Mucosa of rectum (tissue), 2 donors: Measurements from ENCODE around the gene MOB3A.

Experiments used
- H3K27ac ChIP-seq, 2 donors: one replicate each; pipeline ENCODE4 v1.7.0; 2013; ENCODE audit warnings: inconsistent platforms in 2 of 2, low read depth in 2 of 2, low read length in 2 of 2
- H3K27me3 ChIP-seq, 2 donors: one replicate each; pipeline ENCODE4 v1.7.0; 2013; ENCODE audit warnings: low read length in 2 of 2; ENCODE audit not compliant: control insufficient read depth in 2 of 2, insufficient read depth in 2 of 2
- H3K36me3 ChIP-seq, 2 donors: one replicate each; pipeline ENCODE4 v1.7.0; 2013; ENCODE audit warnings: low read length in 2 of 2; ENCODE audit not compliant: control insufficient read depth in 2 of 2, insufficient read depth in 2 of 2
- H3K4me1 ChIP-seq, 2 donors: one replicate each; pipeline ENCODE4 v1.7.0; 2013; ENCODE audit warnings: low read length in 2 of 2, mild to moderate bottlenecking in 1 of 2; ENCODE audit not compliant: control insufficient read depth in 2 of 2, insufficient read depth in 2 of 2
- H3K4me3 ChIP-seq, 2 donors: one replicate each; pipeline ENCODE4 v1.7.0; 2013; ENCODE audit warnings: low read length in 2 of 2
- H3K9ac ChIP-seq, 2 donors: one replicate each; pipeline ENCODE4 v1.7.0; 2013; ENCODE audit warnings: low read length in 2 of 2, low read depth in 1 of 2, mild to moderate bottlenecking in 1 of 2
- H3K9me3 ChIP-seq, 2 donors: one replicate each; pipeline ENCODE4 v1.7.0; 2013; ENCODE audit warnings: low read length in 2 of 2; ENCODE audit not compliant: control insufficient read depth in 2 of 2
- donor health status: healthy.
- donor health status: Normal muscosa, but diverticular disease.

The MOB3A gene

DNA sequence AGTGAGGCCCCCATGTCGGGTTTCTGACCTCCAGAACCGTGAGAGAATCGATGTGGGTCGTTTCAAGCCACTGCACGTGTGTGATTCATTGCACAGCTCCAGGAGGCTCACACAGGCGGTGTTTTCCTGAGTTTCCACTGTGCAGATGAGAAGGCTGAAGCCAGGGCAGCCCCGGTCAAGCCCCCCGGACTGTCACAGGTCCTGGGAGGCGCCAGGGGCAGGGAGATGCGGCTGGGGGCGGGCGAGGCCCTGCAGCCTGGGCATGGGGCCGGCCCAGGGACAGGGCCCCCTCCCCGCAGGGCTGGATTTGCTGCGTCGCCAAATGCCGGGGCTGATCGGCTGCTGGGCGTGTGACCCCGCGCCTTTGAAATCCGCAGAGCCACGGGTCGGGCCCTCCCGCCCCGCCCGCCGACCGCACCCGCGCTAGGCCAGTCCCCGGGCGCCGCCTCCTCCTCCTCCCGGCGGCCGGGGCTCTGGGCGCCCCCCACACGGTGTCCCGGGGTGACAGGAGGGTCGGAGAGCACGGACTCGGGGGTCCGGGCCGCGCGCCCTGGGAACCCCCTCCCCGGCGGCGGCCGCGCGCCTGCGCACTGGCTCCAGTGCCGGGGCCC, 35.1 kb downstream of the MOB3A start:
- H3K4me3 ChIP-seq = peak overlapping the region; percentile 62 to 78
- H3K9me3 ChIP-seq = no peaks in the 10 kb centered on the region
- peak overlapping the region; percentile 96 to 99 for H3K27ac ChIP-seq
- no peaks in the 10 kb centered on the region for H3K27me3 ChIP-seq
- H3K9ac ChIP-seq = peak overlapping the region; percentile 89 to 93
- H3K4me1 ChIP-seq = peaks cover 54 to 56% of the 10 kb centered on the region in 2 donors
- no peaks in the 10 kb centered on the region for H3K36me3 ChIP-seq

DNA sequence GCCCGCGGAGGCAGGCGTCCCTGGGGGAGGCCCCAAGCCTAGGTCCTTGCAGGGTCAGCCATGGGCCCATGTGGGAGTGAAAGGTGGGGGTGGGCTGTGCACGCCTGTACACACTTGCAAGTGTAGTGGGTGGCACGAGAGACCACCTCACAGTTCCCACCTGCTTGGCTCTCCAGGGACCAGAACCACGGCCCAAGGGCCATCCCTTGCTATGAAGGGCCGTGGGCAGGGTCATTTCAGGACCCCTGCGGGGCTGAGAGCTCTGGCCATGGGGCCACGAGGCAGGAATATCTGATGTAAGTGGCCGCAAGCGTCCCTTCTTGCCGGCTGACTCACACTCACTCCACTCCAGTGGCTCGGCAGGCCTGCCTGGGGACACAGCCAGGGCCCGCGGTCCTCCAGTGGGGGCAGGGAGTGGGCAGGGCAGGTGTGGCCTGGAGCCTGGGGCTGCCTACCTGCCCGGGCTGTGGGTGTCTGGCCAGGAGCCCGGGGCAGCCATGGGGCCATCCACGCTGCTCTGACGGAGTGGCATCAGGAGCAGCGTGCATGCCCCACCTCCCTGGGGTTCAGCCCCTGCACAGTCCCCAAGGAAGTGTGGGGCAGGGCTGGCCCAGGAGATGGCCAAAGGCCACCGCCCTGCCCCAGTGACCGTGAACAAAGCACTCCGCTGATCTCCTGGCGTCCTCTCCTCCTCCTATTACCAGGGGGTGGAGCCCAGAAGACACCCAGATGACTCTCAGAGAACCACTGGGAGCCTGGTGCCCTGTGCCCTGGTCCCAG, 36.5 kb downstream of the MOB3A start:
- Histone ChIP-seq H3K4me1 (peaks cover 58 to 61% of the 10 kb centered on the region in 2 donors), H3K27ac (peak overlapping the region; percentile 96 to 99), H3K27me3 (no peaks in the 10 kb centered on the region), H3K9me3 (no peaks in the 10 kb centered on the region), H3K4me3 (peak overlapping the region; percentile 31 to 78), H3K36me3 (no peaks in the 10 kb centered on the region), H3K9ac (peak overlapping the region; percentile 89 to 93)

DNA sequence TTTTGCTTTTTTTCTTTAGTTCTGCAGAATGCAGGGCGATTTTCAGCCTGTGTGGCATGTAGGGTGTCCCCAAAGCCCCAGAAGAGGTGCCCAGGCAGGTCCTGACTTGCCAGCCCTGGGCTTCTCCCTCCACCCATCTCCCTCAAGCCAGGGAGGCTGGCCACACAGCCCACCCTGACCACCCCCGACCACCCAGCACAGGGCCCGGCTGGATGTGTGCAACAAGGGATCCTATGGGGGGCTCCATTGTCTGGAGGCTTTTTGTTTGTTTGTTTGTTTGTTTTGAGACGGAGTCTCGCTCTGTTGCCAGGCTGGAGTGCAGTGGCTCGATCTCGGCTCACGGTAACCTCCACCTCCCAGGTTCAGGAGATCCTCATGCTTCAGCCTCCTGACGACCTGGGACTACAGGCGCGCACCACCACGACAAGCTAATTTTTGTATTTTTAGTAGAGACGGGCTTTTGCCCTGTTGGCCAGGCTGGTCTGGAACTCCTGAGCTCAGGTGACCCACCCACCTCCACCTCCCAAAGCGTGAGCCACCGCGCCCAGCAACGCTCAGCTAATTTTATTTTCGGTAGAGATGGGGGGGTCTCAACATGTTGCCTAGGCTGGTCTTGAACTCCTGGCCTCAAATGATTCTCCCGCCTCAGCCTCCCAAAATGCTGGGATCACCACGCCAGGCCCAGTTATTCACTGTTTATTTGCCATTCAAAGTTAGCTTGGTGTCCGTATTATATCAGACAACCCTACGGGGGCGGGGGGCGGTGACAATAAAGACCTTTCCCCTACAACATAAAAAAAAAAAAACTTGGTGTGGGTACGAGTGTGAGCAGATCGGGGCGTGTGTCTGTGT, 37.3 kb downstream of the MOB3A start:
- Histone ChIP-seq H3K4me3 (peak overlapping the region in 1 of 2 donors; percentile 67), H3K9me3 (no peaks in the 10 kb centered on the region), H3K27me3 (no peaks in the 10 kb centered on the region), H3K4me1 (peaks cover 55 to 62% of the 10 kb centered on the region in 2 donors), H3K36me3 (no peaks in the 10 kb centered on the region), H3K9ac (peak overlapping the region; percentile 74 to 89), H3K27ac (peak overlapping the region; percentile 96 to 99)

DNA sequence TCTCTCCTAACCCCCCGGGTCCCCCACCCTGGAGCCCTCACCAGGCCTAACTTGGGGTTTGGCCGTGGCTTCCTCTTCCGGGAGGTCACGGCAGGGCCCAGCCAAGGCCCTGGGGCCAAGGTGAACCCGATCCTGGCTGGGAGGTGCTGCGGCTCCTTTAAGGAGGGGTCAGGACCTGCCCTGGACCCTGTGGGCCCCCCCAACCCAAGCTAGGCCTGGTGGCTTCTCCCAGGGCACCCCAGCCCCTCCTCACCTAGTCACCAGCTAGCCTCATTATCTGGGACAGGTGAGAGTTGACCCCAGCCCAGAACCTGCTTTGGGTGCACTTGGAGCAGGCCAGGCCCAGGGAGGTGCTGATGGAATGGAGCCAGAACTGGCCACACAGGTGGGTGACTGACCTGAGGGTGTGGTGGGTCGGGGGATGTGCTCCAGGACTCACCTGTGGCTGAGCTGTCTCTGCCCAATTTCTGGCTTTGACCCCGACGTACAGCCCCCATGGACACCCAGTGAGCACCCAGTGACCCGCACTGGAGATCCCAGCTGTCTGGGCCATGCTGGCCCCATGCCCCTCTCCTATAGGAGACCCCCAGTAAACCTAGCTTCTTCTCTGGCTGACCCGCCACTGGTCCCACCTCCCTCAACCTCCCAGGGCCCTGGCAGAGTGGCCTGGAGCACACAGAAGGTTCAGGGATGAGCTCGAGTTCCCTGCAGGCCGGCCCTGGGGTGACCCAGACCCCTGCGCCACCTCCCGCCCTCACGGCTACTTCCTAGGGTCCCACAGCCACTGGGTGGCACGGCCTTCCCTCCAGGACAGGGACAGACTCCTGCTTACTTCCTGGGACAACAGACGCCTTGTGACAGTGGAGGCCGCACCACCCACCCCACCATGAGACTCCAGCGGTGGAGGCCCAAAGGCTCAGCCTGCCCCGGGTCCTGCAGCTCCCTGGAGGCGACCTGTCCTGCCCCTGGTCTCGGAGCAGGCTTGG, 38.3 kb downstream of the MOB3A start:
- Histone ChIP-seq H3K27me3 (no peaks in the 10 kb centered on the region), H3K9ac (peak overlapping the region in 1 of 2 donors; percentile 4), H3K36me3 (no peaks in the 10 kb centered on the region), H3K9me3 (no peaks in the 10 kb centered on the region), H3K4me1 (peaks cover 55 to 64% of the 10 kb centered on the region in 2 donors), H3K4me3 (no peak overlapping the region), H3K27ac (peak overlapping the region in 1 of 2 donors; percentile 52)

DNA sequence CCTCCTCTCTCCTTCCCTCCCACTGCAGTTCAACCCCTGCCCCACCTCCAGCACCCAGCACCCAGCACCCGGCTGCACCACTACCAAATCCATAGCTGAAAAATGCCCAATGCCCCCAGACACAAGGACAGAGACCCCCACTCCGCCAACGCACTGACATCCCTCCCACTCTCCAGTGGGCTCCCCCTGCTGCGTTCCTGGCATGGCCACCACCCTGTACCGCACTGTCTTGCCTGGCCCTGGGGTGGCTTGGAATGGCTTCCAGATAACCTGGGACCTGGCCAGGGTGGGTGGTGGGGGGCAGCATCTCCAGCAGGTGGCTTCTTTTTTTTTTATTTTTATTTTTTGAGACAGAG, 39.3 kb downstream of the MOB3A start:
- Histone ChIP-seq H3K27ac (peak overlapping the region; percentile 71 to 88), H3K9ac (no peak overlapping the region), H3K4me1 (peaks cover 57 to 63% of the 10 kb centered on the region in 2 donors), H3K36me3 (no peaks in the 10 kb centered on the region), H3K9me3 (no peaks in the 10 kb centered on the region), H3K4me3 (no peak overlapping the region), H3K27me3 (no peaks in the 10 kb centered on the region)

DNA sequence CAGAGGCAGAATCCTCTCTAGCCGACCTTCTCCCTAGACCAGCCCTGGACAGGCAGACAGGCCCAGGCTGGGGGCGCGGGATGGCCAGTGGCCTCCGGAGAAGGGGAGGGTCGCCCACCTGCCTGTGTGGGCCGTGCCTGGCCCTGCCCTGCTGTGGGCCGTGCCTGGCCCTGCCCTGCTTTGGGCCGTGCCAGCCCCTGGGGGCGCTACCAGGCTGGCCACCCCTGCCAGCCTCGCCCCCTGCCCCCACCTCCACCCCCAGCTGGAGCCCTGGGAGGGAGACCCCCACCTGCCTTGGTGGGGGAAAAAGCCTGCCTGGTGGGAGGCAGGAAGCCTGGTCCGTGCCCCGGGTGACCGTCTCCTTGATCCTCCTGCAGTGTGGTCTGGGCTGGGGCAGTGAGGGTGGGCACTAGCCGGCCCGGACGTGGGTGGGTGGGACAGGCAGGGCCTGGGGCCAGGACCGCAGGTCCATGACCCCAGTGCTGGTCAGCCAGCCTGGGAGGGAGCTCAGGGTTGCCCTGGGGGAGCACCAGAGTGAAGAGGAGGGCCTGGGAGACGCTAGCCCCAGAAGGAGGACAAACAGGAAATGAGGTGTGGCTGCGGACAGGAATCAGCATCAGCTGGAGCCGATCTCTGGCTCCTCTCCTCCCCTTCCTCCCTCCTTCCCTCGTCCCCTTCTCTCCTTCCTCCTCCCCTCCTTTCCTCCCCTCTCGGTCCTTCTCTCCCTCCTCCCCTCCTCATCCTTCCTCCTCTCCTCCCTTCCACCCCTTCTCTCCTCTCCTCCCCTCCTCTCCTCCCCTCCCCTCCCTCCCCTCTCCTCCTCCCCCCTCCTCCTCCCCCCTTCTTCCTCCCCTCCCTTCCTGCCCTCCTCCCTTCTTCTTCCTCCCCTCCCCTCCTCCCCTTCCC, 39.9 kb downstream of the MOB3A start:
- no peaks in the 10 kb centered on the region for H3K9me3 ChIP-seq
- peak overlapping the region; percentile 88 to 90 for H3K27ac ChIP-seq
- H3K27me3 ChIP-seq = no peaks in the 10 kb centered on the region
- peak overlapping the region; percentile 63 to 65 for H3K9ac ChIP-seq
- H3K36me3 ChIP-seq = no peaks in the 10 kb centered on the region
- peaks cover 60 to 69% of the 10 kb centered on the region in 2 donors for H3K4me1 ChIP-seq
- peak overlapping the region; percentile 41 to 55 for H3K4me3 ChIP-seq

DNA sequence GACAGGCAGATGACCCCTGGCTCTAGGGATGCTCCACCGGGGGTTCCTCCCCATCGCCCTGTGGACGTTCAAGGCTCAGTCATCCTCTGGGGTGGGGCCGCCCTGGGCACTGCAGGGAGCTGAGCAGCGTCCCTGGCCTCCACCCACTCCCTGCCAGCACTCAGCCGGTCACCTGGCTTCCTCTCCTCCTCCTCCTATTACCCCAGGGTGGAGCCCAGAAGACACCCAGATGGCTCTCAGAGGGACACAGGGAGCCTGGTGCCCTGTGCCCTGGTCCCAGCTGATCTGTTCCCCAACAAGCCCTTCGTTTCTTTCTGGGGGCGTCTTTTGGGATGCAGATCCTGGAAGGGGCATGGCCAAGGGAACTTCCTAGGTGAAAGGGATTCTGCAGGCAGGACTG, 41.4 kb downstream of the MOB3A start:
- Histone ChIP-seq H3K27ac (peak overlapping the region; percentile 88 to 90), H3K4me1 (peaks cover 48 to 58% of the 10 kb centered on the region in 2 donors), H3K9me3 (no peaks in the 10 kb centered on the region), H3K27me3 (no peaks in the 10 kb centered on the region), H3K36me3 (no peaks in the 10 kb centered on the region), H3K4me3 (no peak overlapping the region), H3K9ac (peak overlapping the region; percentile 5 to 53)

DNA sequence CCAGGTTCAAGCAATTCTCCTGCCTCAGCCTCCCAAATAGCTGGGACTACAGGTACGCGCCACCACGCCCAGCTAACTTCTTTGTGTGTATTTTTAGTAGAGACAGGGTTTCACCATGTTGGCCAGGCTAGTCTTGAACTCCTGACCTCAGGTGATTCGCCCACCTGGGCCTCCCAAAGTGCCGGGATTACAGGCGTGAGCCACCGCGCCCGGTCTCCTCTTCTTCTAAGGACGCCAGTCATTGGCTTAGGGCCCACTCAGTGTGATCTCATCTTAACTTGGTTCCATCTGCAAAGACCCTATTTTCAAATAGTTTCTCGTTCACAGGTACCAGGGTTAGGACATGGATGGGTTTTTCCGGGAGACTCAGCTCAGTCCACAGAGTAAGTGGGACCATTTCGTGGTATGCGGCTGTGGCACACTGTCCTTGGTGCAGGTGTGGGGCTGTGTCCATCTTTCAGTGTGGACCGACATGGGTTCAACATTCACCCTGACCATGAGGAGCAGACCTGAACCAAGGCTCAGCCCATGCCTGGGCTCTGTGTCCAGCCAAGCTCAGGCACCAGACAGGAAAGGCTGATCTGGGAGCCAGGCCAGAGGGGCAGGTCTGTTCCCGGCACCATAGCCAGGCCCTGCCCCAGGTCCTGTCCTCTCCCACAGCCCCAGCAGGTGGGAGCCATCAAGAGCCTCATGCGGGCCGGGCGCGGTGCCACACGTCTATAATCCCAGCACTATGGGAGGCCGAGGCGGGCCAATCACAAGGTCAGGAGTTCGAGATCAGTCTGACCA, 42.3 kb downstream of the MOB3A start:
- H3K27me3 ChIP-seq = no peaks in the 10 kb centered on the region
- peaks cover 49 to 56% of the 10 kb centered on the region in 2 donors for H3K4me1 ChIP-seq
- H3K9me3 ChIP-seq = no peaks in the 10 kb centered on the region
- peak overlapping the region; percentile 14 to 90 for H3K27ac ChIP-seq
- no peak overlapping the region for H3K4me3 ChIP-seq
- H3K9ac ChIP-seq = peak overlapping the region; percentile 24 to 42
- H3K36me3 ChIP-seq = peaks cover 0 to under 1% of the 10 kb centered on the region in 2 donors
